Panc1 (cell line): ENCODE data around the gene NAB2. TPM values are rescaled to one million over a fixed set of nuclear protein-coding genes. Genes with fewer than 3 reads are reported as not detected.

Experiments
- ATAC-seq: fragments of 200-7000 bp; cut with Tn5 transposase; 2 replicates; pipeline ENCODE4 v1.9.1; 2020; ENCODE audit warnings: mild to moderate bottlenecking, moderate library complexity
- BruUV-seq: library from RNA; stranded (reverse); fragments of 400-500 nt; replicated peaks from 2 replicates; lab custom pipeline; 2021; lab: Mats Ljungman, UMichigan
- CTCF ChIA-PET: fragments of 300-600 bp; sonication (Branson Sonifier 250); formaldehyde crosslinking; loops from one replicate; lab custom pipeline; 2022; ENCODE audit warnings: antibody characterized with exemption; lab: Charles Lee
- POLR2A ChIA-PET: fragments of 300-600 bp; sonication (Branson Sonifier 250); formaldehyde crosslinking; loops from one replicate; lab custom pipeline; 2022; ENCODE audit warnings: antibody characterized with exemption; lab: Charles Lee
- DNase-seq: peaks from one replicate; pipeline ENCODE4 v3.0.0-alpha.2; 2010; ENCODE audit warnings: low read depth, low spot score
- H3K27ac ChIP-seq: 2 replicates; pipeline ENCODE4 v1.5.1; 2011; ENCODE audit warnings: mild to moderate bottlenecking, low read length, inconsistent platforms
- H3K27me3 ChIP-seq: fragments of 200-500 bp; sonication (Bioruptor generic); 2 replicates; pipeline ENCODE4 v1.6.0; 2014; ENCODE audit warnings: low read length, inconsistent platforms; ENCODE audit not compliant: control insufficient read depth, insufficient read depth
- H3K36me3 ChIP-seq: fragments of 200-500 bp; sonication (Bioruptor generic); 2 replicates; pipeline ENCODE4 v1.5.1; 2014; ENCODE audit warnings: inconsistent platforms, mild to moderate bottlenecking, low read length, moderate library complexity; ENCODE audit not compliant: control insufficient read depth, insufficient read depth
- H3K4me1 ChIP-seq: 2 replicates; pipeline ENCODE4 v1.5.1; 2011; ENCODE audit warnings: inconsistent platforms, mild to moderate bottlenecking, low read length, moderate library complexity; ENCODE audit not compliant: control insufficient read depth, insufficient read depth
- H3K4me3 ChIP-seq, 2 experiments: 2 replicates each; pipeline ENCODE4 v1.5.1; 2011 to 2012; ENCODE audit warnings: low read depth in 2 of 2, low read length in 2 of 2, mild to moderate bottlenecking in 2 of 2, inconsistent platforms in 1 of 2, moderate library complexity in 1 of 2
- H3K9me3 ChIP-seq: fragments of 200-500 bp; sonication (Bioruptor generic); 2 replicates; pipeline ENCODE4 v1.5.1; 2014; ENCODE audit warnings: low read depth, mild to moderate bottlenecking, inconsistent platforms, low read length, moderate library complexity; ENCODE audit not compliant: control insufficient read depth, insufficient read depth
- POLR2AphosphoS5 ChIP-seq: IDR thresholded peaks from 2 replicates; pipeline ENCODE4 v1.6.1; 2012; ENCODE audit warnings: mild to moderate bottlenecking, low read depth, low read length, moderate library complexity
- SIN3A ChIP-seq: IDR thresholded peaks from 2 replicates; pipeline ENCODE4 v1.6.1; 2012; ENCODE audit warnings: low read depth, mild to moderate bottlenecking, low read length, moderate library complexity, borderline replicate concordance; ENCODE audit not compliant: insufficient read depth
- TCF7L2 ChIP-seq: IDR thresholded peaks from 2 replicates; pipeline ENCODE4 v1.6.1; 2011; ENCODE audit warnings: mild to moderate bottlenecking, low read depth, low read length, inconsistent platforms
- in situ Hi-C: cut with HindIII; loops from 2 replicates; pipeline ENCODE4 v1.10.0; 2016; ENCODE audit warnings: low sequenced_read_pairs, low pct_unique_long_range_greater_than_20kb
- intact Hi-C: fragments of 100-400 bp; cut with micrococcal nuclease; formaldehyde crosslinking; loops from one replicate; pipeline ENCODE4 v1.10.0; 2022; ENCODE audit not compliant: unreplicated experiment
- total RNA-seq: library from RNA; stranded (reverse); gene quantifications from one replicate; pipeline ENCODE4 v1.2.1, GENCODE V29; 2021; ENCODE audit not compliant: unreplicated experiment
- TF ChIP-seq, protein P1 (sequence below), 2 experiments: IDR thresholded peaks; 2 replicates each; pipeline ENCODE4 v1.6.1; 2011 to 2012; ENCODE audit warnings: low read depth in 2 of 2, control low read depth in 1 of 2, low read length in 1 of 2, mild to moderate bottlenecking in 1 of 2, moderate library complexity in 1 of 2; ENCODE audit not compliant: insufficient read depth in 1 of 2
- TF ChIP-seq, protein P2 (sequence below): fragments of 450-650 bp; IDR thresholded peaks from 2 replicates; pipeline ENCODE4 v1.5.1; 2017; ENCODE audit warnings: mild to moderate bottlenecking

The NAB2 gene
- total RNA-seq, 1 experiment from 2014 or later, result 13.9 TPM

GRCh38 chr12:57040750-57041149 lies 48.2 kb upstream of the NAB2 start:
- intact Hi-C loops, result no loop called here
- H3K27me3 ChIP-seq, result peaks cover 22% of the 10 kb centered on the region
- DNase-seq (no peak), ATAC-seq (no peak)
- TF ChIP-seq, protein P1, sequence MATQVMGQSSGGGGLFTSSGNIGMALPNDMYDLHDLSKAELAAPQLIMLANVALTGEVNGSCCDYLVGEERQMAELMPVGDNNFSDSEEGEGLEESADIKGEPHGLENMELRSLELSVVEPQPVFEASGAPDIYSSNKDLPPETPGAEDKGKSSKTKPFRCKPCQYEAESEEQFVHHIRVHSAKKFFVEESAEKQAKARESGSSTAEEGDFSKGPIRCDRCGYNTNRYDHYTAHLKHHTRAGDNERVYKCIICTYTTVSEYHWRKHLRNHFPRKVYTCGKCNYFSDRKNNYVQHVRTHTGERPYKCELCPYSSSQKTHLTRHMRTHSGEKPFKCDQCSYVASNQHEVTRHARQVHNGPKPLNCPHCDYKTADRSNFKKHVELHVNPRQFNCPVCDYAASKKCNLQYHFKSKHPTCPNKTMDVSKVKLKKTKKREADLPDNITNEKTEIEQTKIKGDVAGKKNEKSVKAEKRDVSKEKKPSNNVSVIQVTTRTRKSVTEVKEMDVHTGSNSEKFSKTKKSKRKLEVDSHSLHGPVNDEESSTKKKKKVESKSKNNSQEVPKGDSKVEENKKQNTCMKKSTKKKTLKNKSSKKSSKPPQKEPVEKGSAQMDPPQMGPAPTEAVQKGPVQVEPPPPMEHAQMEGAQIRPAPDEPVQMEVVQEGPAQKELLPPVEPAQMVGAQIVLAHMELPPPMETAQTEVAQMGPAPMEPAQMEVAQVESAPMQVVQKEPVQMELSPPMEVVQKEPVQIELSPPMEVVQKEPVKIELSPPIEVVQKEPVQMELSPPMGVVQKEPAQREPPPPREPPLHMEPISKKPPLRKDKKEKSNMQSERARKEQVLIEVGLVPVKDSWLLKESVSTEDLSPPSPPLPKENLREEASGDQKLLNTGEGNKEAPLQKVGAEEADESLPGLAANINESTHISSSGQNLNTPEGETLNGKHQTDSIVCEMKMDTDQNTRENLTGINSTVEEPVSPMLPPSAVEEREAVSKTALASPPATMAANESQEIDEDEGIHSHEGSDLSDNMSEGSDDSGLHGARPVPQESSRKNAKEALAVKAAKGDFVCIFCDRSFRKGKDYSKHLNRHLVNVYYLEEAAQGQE (IDR thresholded peaks at IDR 0.05; ENCODE audit: insufficient read depth in 1 of 2, low read depth in 2 of 2, low read length in 1 of 2), result no peak
- TF ChIP-seq SIN3A, result no peak
- TF ChIP-seq POLR2AphosphoS5, result no peak
- TF ChIP-seq, protein P2, sequence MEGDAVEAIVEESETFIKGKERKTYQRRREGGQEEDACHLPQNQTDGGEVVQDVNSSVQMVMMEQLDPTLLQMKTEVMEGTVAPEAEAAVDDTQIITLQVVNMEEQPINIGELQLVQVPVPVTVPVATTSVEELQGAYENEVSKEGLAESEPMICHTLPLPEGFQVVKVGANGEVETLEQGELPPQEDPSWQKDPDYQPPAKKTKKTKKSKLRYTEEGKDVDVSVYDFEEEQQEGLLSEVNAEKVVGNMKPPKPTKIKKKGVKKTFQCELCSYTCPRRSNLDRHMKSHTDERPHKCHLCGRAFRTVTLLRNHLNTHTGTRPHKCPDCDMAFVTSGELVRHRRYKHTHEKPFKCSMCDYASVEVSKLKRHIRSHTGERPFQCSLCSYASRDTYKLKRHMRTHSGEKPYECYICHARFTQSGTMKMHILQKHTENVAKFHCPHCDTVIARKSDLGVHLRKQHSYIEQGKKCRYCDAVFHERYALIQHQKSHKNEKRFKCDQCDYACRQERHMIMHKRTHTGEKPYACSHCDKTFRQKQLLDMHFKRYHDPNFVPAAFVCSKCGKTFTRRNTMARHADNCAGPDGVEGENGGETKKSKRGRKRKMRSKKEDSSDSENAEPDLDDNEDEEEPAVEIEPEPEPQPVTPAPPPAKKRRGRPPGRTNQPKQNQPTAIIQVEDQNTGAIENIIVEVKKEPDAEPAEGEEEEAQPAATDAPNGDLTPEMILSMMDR, result no peak
- no peak for TF ChIP-seq TCF7L2
- POLR2A ChIA-PET, result no interaction called here
- CTCF ChIA-PET, result no interaction called here
- no peaks in the 10 kb centered on the region for H3K9me3 ChIP-seq
- no peaks in the 10 kb centered on the region for H3K36me3 ChIP-seq
- H3K27ac ChIP-seq, result no peak overlapping the region
- no peaks in the 10 kb centered on the region for H3K4me1 ChIP-seq
- BruUV-seq, result no TSS peak
- in situ Hi-C loops, result no loop called here
- no peak overlapping the region for H3K4me3 ChIP-seq

- H3K36me3 ChIP-seq, result no peaks in the 10 kb centered on the region
- CTCF ChIA-PET, result no interaction called here
- H3K4me1 ChIP-seq, result no peaks in the 10 kb centered on the region
Measured at GRCh38 chr12:57042695-57043094, 46.2 kb upstream of the NAB2 start.

More at GRCh38 chr12:57042695-57043094, 46.2 kb upstream of the NAB2 start:
- intact Hi-C loops, result no loop called here
- ATAC-seq, result no peak
- H3K27me3 ChIP-seq, result peaks cover 25% of the 10 kb centered on the region
- no TSS peak for BruUV-seq
- no peaks in the 10 kb centered on the region for H3K9me3 ChIP-seq
- POLR2A ChIA-PET, result no interaction called here
- TF ChIP-seq, protein P1 (IDR thresholded peaks at IDR 0.05; ENCODE audit: insufficient read depth in 1 of 2, low read depth in 2 of 2, low read length in 1 of 2), result no peak
- TF ChIP-seq POLR2AphosphoS5 (no peak), TCF7L2 (no peak), SIN3A (no peak)
- TF ChIP-seq, protein P2, result no peak
- DNase-seq, result no peak
- no peak overlapping the region for H3K4me3 ChIP-seq
- in situ Hi-C loops, result no loop called here
- H3K27ac ChIP-seq, result no peak overlapping the region
